ENCODE results near the gene PAOX. TPM values are rescaled to one million over a fixed set of nuclear protein-coding genes. Genes with fewer than 3 reads are reported as not detected.

PAOX gene
- total and polyA plus RNA-seq, 2 of the 13 experiments (the other 11 are each of a cell fraction or from before 2014, with no cell fraction given), result 0.49 to 0.77 TPM

GRCh38 chr10:133332936-133333699 is 45.9 kb upstream of the PAOX start:
- no peak overlapping the region for H3K27ac ChIP-seq (ENCODE audit: extremely low read length, insufficient read depth, low read length)
- no peak overlapping the region for H3K4me3 ChIP-seq (replicated peaks in 1 of 3; ENCODE audit: insufficient read depth in 1 of 3, low read depth in 2 of 3, low read length in 3 of 3)
- ATAC-seq (no peak), DNase-seq (ENCODE audit: low spot score) (no peak), FAIRE-seq (no peak)
- no peaks in the 10 kb centered on the region for H3K36me3 ChIP-seq (replicated peaks in 1 of 2; ENCODE audit: control insufficient read depth in 1 of 2, insufficient read depth in 2 of 2, low read length in 2 of 2)
- TF ChIP-seq, protein P1, sequence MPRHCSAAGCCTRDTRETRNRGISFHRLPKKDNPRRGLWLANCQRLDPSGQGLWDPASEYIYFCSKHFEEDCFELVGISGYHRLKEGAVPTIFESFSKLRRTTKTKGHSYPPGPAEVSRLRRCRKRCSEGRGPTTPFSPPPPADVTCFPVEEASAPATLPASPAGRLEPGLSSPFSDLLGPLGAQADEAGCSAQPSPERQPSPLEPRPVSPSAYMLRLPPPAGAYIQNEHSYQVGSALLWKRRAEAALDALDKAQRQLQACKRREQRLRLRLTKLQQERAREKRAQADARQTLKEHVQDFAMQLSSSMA (CRISPR knock-in tag; IDR thresholded peaks at IDR 0.05), result no peak
- TF ChIP-seq NFYB (CRISPR knock-in tag; IDR thresholded peaks at IDR 0.05), result no peak
- TF ChIP-seq ATF7-NPFF (CRISPR knock-in tag; IDR thresholded peaks at IDR 0.05; ENCODE audit: low read depth), result no peak
- TF ChIP-seq ZNF678 (CRISPR knock-in tag; IDR thresholded peaks at IDR 0.05), result no peak
- TF ChIP-seq WIZ (CRISPR knock-in tag; IDR thresholded peaks at IDR 0.05), result no peak
- TF ChIP-seq RNF219 (CRISPR knock-in tag; IDR thresholded peaks at IDR 0.05), result no peak
- TF ChIP-seq HNRNPL (IDR thresholded peaks at IDR 0.05; ENCODE audit: low read depth, low read length), result no peak
- no peak overlapping the region for H3K9ac ChIP-seq (ENCODE audit: insufficient read depth, low read depth, low read length)
- H3K4me1 ChIP-seq (ENCODE audit: insufficient read depth, low read length), result peaks cover 27% of the 10 kb centered on the region
- ChIA-PET POLR2A (no interaction called here), CTCF (ENCODE audit: low intra/inter-chr PET ratio, low total read pairs) (no interaction called here)
- H2AFZ ChIP-seq (ENCODE audit: low read length), result no peak overlapping the region
- intact Hi-C loops (cut with micrococcal nuclease; ENCODE audit: unreplicated experiment), result no loop called here
- BruUV-seq (replicated peaks), result no TSS peak
- 56% methylated on average over 30 of the region's 30 CpGs for WGBS (ENCODE audit: low lambda C conversion rate)
- peaks cover 10 to 76% of the 10 kb centered on the region in 2 experiments for H3K27me3 ChIP-seq (ENCODE audit: control insufficient read depth in 1 of 2, insufficient read depth in 2 of 2, low read length in 2 of 2)
- no peaks in the 10 kb centered on the region for H3K9me3 ChIP-seq (ENCODE audit: low read length)
- H4K20me1 ChIP-seq (ENCODE audit: insufficient read depth, low read length), result no peaks in the 10 kb centered on the region
- in situ Hi-C loops (cut with HindIII; ENCODE audit: extremely low pct_ligation_motif_present, low pct_unique_long_range_greater_than_20kb), result no loop called here
- H3K79me2 ChIP-seq (ENCODE audit: insufficient read depth, low read length), result no peaks in the 10 kb centered on the region
- no peak overlapping the region for H3K4me2 ChIP-seq (ENCODE audit: low read depth, low read length)

Measured in HepG2 (cell line).